DND-41 (cell line): Measurements from ENCODE around the gene TRAPPC2L.

Source experiments
- EZH2 ChIP-seq: IDR thresholded peaks from 3 replicates; pipeline ENCODE4 v1.6.1; 2012; ENCODE audit warnings: borderline replicate concordance, low read depth, mild to moderate bottlenecking, moderate library complexity, low read length, inconsistent platforms; ENCODE audit not compliant: severe bottlenecking
- TF ChIP-seq, protein P1 (sequence below): IDR thresholded peaks from 2 replicates; pipeline ENCODE4 v1.5.1; 2012; ENCODE audit warnings: borderline replicate concordance, low read length, moderate library complexity, mild to moderate bottlenecking; ENCODE audit not compliant: poor library complexity, severe bottlenecking; ENCODE audit errors: extremely low read depth

DNA sequence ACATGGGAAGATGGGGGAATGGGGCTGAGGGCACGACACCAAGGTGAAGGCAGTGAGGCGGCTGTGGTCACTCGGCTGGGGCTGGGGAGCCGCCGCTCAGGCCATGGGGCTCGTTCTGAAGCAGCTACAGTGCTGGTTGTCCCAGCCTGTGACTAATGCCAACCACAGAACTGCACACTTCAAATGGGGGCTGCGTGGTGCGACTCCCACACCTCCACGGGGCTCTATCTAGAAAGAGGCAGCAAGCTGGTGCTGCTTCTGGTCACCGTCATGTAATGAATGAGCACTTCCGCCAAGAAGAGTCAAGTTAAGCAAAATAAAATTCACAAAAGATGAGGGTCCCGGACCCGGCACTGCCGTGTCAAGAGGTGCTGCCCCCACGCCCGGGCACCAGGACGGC, 20.1 kb upstream of the TRAPPC2L start:
- TF ChIP-seq, protein P1, sequence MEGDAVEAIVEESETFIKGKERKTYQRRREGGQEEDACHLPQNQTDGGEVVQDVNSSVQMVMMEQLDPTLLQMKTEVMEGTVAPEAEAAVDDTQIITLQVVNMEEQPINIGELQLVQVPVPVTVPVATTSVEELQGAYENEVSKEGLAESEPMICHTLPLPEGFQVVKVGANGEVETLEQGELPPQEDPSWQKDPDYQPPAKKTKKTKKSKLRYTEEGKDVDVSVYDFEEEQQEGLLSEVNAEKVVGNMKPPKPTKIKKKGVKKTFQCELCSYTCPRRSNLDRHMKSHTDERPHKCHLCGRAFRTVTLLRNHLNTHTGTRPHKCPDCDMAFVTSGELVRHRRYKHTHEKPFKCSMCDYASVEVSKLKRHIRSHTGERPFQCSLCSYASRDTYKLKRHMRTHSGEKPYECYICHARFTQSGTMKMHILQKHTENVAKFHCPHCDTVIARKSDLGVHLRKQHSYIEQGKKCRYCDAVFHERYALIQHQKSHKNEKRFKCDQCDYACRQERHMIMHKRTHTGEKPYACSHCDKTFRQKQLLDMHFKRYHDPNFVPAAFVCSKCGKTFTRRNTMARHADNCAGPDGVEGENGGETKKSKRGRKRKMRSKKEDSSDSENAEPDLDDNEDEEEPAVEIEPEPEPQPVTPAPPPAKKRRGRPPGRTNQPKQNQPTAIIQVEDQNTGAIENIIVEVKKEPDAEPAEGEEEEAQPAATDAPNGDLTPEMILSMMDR: no peak
- TF ChIP-seq EZH2: no peak
